Prostate gland (tissue), 2 donors: Measurements from ENCODE around the gene NOM1. TPM values are rescaled to one million over a fixed set of nuclear protein-coding genes. Genes with fewer than 3 reads are reported as not detected.
"Not testable (repeated sequence)": the region's sequence is repeated elsewhere in the genome, so short reads cannot be mapped to it uniquely, and the experiment has no call there.

ENCODE experiments used
- DNase-seq: peaks from one replicate; pipeline ENCODE4 v3.0.0-alpha.2; 2019; ENCODE audit warnings: low spot score
- H3K27ac ChIP-seq, 2 donors: fragments of 200-600 bp; sonication (generic); 2 replicates each; pipeline ENCODE4 v1.5.1; 2017 to 2019
- H3K27me3 ChIP-seq: fragments of 200-600 bp; sonication (generic); replicated peaks from 2 replicates; pipeline ENCODE4 v1.5.1; 2019; ENCODE audit not compliant: insufficient read depth
- H3K36me3 ChIP-seq, 2 donors: fragments of 200-600 bp; sonication (generic); 1 replicate in 1 of 2; 2 replicates in 1 of 2; pipeline versions ENCODE4 v1.5.1 to v1.8.1; 2017 to 2019
- H3K4me1 ChIP-seq: fragments of 200-600 bp; sonication (generic); replicated peaks from 2 replicates; pipeline ENCODE4 v1.5.1; 2019
- H3K4me3 ChIP-seq, 2 donors: fragments of 200-600 bp; sonication (generic); 2 replicates each; pipeline ENCODE4 v1.5.1; 2017 to 2019
- H3K9me3 ChIP-seq: fragments of 200-600 bp; sonication (generic); 2 replicates; pipeline ENCODE4 v1.5.1; 2017
- POLR2A ChIP-seq: fragments of 450-650 bp; IDR thresholded peaks from one replicate; pipeline ENCODE4 v1.6.1; 2016; ENCODE audit warnings: antibody characterized with exemption, mild to moderate bottlenecking
- POLR2AphosphoS5 ChIP-seq: sonication (generic); formaldehyde crosslinking; IDR thresholded peaks from one replicate; pipeline ENCODE4 v1.6.1; 2017; ENCODE audit warnings: antibody characterized with exemption
- WGBS: methylation state at CpG from one replicate; pipeline ENCODE4 v1.1.5; 2018; 5-methylcytosine and 5-hydroxymethylcytosine counted together
- intact Hi-C: fragments of 100-400 bp; cut with DNase I; formaldehyde crosslinking; loops from one replicate; pipeline ENCODE4 v1.14.2; 2022
- total RNA-seq, 2 donors: library from RNA; depleted of rRNA; stranded (reverse); fragments of >200 nt; gene quantifications; one replicate each; pipeline ENCODE4 v1.1.0, GENCODE V29; 2016
- TF ChIP-seq, protein P1 (sequence below), 4 experiments: fragments of 200-600 bp in 2 of 4; fragments of 450-650 bp in 2 of 4; sonication (generic) in 2 of 4; IDR thresholded peaks; 1 replicate in 3 of 4; 2 replicates in 1 of 4; pipeline ENCODE4 v1.5.1; 2016 to 2019; ENCODE audit warnings: antibody characterized with exemption in 4 of 4, mild to moderate bottlenecking in 2 of 4, moderate library complexity in 2 of 4

NOM1 gene
- total RNA-seq, 2 donors from 2014 or later = 10.4 to 24.3 TPM

GRCh38 chr7:156935250-156935649 lies 14.3 kb upstream of the NOM1 start:
- TF ChIP-seq POLR2AphosphoS5 (no peak), POLR2A (no peak)
- TF ChIP-seq, protein P1, sequence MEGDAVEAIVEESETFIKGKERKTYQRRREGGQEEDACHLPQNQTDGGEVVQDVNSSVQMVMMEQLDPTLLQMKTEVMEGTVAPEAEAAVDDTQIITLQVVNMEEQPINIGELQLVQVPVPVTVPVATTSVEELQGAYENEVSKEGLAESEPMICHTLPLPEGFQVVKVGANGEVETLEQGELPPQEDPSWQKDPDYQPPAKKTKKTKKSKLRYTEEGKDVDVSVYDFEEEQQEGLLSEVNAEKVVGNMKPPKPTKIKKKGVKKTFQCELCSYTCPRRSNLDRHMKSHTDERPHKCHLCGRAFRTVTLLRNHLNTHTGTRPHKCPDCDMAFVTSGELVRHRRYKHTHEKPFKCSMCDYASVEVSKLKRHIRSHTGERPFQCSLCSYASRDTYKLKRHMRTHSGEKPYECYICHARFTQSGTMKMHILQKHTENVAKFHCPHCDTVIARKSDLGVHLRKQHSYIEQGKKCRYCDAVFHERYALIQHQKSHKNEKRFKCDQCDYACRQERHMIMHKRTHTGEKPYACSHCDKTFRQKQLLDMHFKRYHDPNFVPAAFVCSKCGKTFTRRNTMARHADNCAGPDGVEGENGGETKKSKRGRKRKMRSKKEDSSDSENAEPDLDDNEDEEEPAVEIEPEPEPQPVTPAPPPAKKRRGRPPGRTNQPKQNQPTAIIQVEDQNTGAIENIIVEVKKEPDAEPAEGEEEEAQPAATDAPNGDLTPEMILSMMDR (IDR thresholded peaks at IDR 0.05) = no peak
- no peaks in the 10 kb centered on the region for H3K36me3 ChIP-seq
- H3K4me1 ChIP-seq = no peaks in the 10 kb centered on the region
- no peak overlapping the region for H3K27ac ChIP-seq
- intact Hi-C loops = no loop called here
- no peak overlapping the region for H3K4me3 ChIP-seq
- DNase-seq = no peak
- no peaks in the 10 kb centered on the region for H3K9me3 ChIP-seq
- no peaks in the 10 kb centered on the region for H3K27me3 ChIP-seq
- 93% methylated on average over 7 of the region's 7 CpGs for WGBS

GRCh38 chr7:156936766-156937165 lies 12.7 kb upstream of the NOM1 start:
- intact Hi-C loops, H3K36me3 ChIP-seq, H3K9me3 ChIP-seq, H3K4me3 ChIP-seq, H3K27me3 ChIP-seq, H3K4me1 ChIP-seq, H3K27ac ChIP-seq, DNase-seq: not testable (repeated sequence)
- 93% methylated on average over 3 of the region's 3 CpGs for WGBS

DNA sequence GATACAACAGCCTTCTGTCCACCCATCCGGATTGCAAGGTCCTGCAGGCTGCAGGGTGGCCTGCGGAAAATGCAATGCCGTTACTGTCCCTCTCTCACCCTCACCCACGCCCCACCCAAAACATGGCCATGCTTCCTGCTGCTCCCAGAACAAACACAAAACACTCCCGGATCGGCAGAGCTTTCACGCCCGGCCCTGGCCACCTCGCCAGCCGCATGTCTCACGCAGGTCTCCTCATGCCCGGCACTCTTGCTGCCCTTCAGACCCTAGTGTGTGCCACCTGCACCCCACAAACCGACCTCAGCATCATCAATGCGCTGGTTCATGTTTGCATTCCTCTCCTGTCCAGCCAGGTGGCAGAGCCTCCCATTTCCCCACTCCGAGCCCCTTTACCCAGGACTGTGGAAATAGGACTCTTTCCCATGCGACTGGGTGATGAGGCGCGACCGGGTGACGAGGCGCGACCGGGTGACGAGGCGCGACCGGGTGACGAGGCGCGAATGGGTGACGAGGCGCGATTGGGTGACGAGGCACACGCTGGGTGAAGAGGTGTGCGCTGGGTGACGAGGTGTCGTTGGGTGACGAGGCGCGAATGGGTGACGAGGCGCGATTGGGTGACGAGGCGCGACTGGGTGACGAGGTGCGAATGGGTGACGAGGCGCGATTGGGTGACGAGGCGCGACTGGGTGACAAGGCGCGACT lies 8.9 kb upstream of the NOM1 start:
- DNase-seq = no peak
- Histone ChIP-seq H3K27ac (no peak overlapping the region), H3K27me3 (no peaks in the 10 kb centered on the region), H3K36me3 (no peaks in the 10 kb centered on the region), H3K4me3 (no peak overlapping the region), H3K4me1 (no peaks in the 10 kb centered on the region), H3K9me3 (no peaks in the 10 kb centered on the region)
- TF ChIP-seq, protein P1 (IDR thresholded peaks at IDR 0.05) = no peak
- TF ChIP-seq POLR2AphosphoS5 (no peak), POLR2A (no peak)
- intact Hi-C loops = no loop called here
- 93% methylated on average over 57 of the region's 57 CpGs for WGBS

DNA sequence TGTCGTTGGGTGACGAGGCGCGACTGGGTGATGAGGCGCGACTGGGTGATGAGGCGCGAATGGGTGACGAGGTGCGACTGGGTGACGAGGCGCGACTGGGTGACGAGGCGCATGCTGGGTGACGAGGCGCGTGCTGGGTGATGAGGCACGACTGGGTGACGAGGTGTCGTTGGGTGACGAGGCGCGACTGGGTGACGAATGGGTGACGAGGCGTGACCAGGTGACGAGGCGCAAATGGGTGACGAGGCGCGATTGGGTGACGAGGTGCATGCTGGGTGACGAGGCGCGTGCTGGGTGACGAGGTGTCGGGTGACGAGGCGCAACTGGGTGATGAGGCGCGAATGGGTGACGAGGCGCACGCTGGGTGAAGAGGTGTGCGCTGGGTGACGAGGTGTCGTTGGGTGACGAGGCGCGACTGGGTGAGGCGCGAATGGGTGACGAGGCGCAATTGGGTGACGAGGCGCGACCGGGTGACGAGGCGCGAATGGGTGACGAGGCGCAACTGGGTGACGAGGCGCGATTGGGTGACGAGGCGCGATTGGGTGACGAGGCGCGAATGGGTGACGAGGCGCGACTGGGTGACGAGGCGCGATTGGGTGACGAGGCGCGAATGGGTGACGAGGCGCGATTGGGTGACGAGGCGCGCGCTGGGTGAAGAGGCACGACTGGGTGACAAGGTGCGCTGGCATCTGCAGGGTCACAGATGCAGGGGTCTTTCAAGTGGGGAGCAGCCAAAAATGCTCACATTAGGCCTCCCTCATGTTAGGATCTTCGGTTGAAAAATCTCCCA lies 7.9 kb upstream of the NOM1 start:
- Histone ChIP-seq H3K4me1 (no peaks in the 10 kb centered on the region), H3K36me3 (no peaks in the 10 kb centered on the region), H3K27ac (no peak overlapping the region), H3K27me3 (no peaks in the 10 kb centered on the region), H3K4me3 (no peak overlapping the region), H3K9me3 (no peaks in the 10 kb centered on the region)
- intact Hi-C loops = no loop called here
- DNase-seq = no peak
- TF ChIP-seq, protein P1 (IDR thresholded peaks at IDR 0.05) = no peak
- TF ChIP-seq POLR2A (no peak), POLR2AphosphoS5 (no peak)
- WGBS = 96% methylated on average over 92 of the region's 92 CpGs

DNA sequence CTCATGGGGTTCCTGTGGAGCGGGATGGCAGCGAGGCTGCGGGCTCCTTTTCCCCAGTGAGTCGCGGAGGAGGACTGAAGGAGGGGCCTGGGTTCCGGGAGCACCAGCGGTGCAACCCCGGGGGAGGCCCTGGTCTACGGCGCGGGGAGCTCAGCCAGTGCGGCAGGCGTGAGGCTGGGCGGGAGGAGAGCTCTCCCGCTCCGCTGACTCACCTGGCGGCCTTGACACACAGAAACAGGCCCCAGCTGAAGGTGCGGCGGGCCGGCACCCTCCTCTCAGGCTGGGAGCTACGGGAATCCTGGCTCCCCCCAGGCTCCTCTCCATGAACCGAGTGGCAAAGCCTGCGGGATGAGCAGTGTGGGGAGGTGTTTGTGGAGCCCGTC lies 6.8 kb upstream of the NOM1 start:
- Histone ChIP-seq H3K9me3 (no peaks in the 10 kb centered on the region), H3K36me3 (no peaks in the 10 kb centered on the region), H3K4me1 (no peaks in the 10 kb centered on the region), H3K27ac (no peak overlapping the region), H3K4me3 (no peak overlapping the region), H3K27me3 (no peaks in the 10 kb centered on the region)
- no peak for DNase-seq
- TF ChIP-seq POLR2AphosphoS5 (no peak), POLR2A (no peak)
- TF ChIP-seq, protein P1 (IDR thresholded peaks at IDR 0.05) = no peak
- intact Hi-C loops = no loop called here
- 65% methylated on average over 16 of the region's 24 CpGs for WGBS
